Colonic mucosa (tissue), 4 donors: ENCODE data around the gene CMTM5. TPM values are rescaled to one million over a fixed set of nuclear protein-coding genes. Genes with fewer than 3 reads are reported as not detected.
"Not testable (repeated sequence)": the region's sequence is repeated elsewhere in the genome, so short reads cannot be mapped to it uniquely, and the experiment has no call there.

Experiments
- DNase-seq: peaks from one replicate; pipeline ENCODE4 v3.0.0-alpha.2; 2020
- H3K27ac ChIP-seq: fragments of 200-600 bp; one replicate; pipeline ENCODE4 v1.8.0; 2021
- H3K27me3 ChIP-seq: fragments of 200-600 bp; one replicate; pipeline ENCODE4 v1.8.0; 2021
- H3K36me3 ChIP-seq: fragments of 200-600 bp; one replicate; pipeline ENCODE4 v1.8.0; 2021
- H3K4me1 ChIP-seq: fragments of 200-600 bp; one replicate; pipeline ENCODE4 v1.8.0; 2021; ENCODE audit warnings: mild to moderate bottlenecking
- H3K4me3 ChIP-seq: fragments of 200-600 bp; one replicate; pipeline ENCODE4 v1.8.0; 2021
- H3K9ac ChIP-seq, 2 donors: one replicate each; pipeline ENCODE4 v1.7.0; 2013; ENCODE audit warnings: control low read depth in 2 of 2, low read depth in 2 of 2, low read length in 2 of 2
- H3K9me3 ChIP-seq: fragments of 200-600 bp; one replicate; pipeline ENCODE4 v1.8.0; 2021
- CTCF ChIP-seq: fragments of 200-600 bp; IDR thresholded peaks from one replicate; pipeline ENCODE4 v1.8.0; 2022; ENCODE audit warnings: antibody characterized with exemption, mild to moderate bottlenecking
- intact Hi-C: fragments of 100-400 bp; cut with DNase I; formaldehyde crosslinking; loops from one replicate; pipeline ENCODE4 v1.14.1; 2022
- microRNA-seq: library from miRNA; unstranded; fragments of <30 nt; microRNA quantifications from one replicate; pipeline ENCODE4, GENCODE V29; 2019
- total RNA-seq, 2 donors: library from RNA; stranded (reverse); fragmentation: NEBNext Ultra II Directional in 1 of 2; extraction: Animal tissue kit (Norgen Biotek cat#: 25700) in 1 of 2; gene quantifications; one replicate each; pipeline ENCODE4 v1.2.1, GENCODE V29; 2021
- donor health status: healthy.
- donor health status: DM: no; HTN: no; CAD: no.
- donor health status: DM: no; HTN: no; CAD: no.

The CMTM5 gene
- total RNA-seq, 2 donors from 2014 or later: 0.40 to 0.66 TPM

- Histone ChIP-seq H3K4me1 (no peaks in the 10 kb centered on the region), H3K4me3 (no peak overlapping the region), H3K27me3 (no peaks in the 10 kb centered on the region), H3K27ac (no peak overlapping the region), H3K36me3 (no peaks in the 10 kb centered on the region), H3K9ac (no peak overlapping the region), H3K9me3 (no peaks in the 10 kb centered on the region)
- intact Hi-C loops: no loop called here
- DNase-seq: no peak
- no peak for TF ChIP-seq CTCF
These were observed 46.8 kb downstream of the CMTM5 start for GRCh38 chr14:23423657-23424056.

- Histone ChIP-seq H3K36me3 (no peaks in the 10 kb centered on the region), H3K9ac (no peak overlapping the region), H3K4me1 (no peaks in the 10 kb centered on the region), H3K27me3 (no peaks in the 10 kb centered on the region), H3K27ac (no peak overlapping the region), H3K9me3 (no peaks in the 10 kb centered on the region), H3K4me3 (no peak overlapping the region)
- DNase-seq: no peak
- intact Hi-C loops: no loop called here
- no peak for TF ChIP-seq CTCF
These were observed 48.3 kb downstream of the CMTM5 start for GRCh38 chr14:23425169-23425568.

GRCh38 chr14:23425798-23426197 lies 49.0 kb downstream of the CMTM5 start:
- intact Hi-C loops, H3K9me3 ChIP-seq, H3K27me3 ChIP-seq, H3K9ac ChIP-seq, H3K36me3 ChIP-seq, DNase-seq, H3K4me1 ChIP-seq, H3K4me3 ChIP-seq, H3K27ac ChIP-seq: not testable (repeated sequence)

DNA sequence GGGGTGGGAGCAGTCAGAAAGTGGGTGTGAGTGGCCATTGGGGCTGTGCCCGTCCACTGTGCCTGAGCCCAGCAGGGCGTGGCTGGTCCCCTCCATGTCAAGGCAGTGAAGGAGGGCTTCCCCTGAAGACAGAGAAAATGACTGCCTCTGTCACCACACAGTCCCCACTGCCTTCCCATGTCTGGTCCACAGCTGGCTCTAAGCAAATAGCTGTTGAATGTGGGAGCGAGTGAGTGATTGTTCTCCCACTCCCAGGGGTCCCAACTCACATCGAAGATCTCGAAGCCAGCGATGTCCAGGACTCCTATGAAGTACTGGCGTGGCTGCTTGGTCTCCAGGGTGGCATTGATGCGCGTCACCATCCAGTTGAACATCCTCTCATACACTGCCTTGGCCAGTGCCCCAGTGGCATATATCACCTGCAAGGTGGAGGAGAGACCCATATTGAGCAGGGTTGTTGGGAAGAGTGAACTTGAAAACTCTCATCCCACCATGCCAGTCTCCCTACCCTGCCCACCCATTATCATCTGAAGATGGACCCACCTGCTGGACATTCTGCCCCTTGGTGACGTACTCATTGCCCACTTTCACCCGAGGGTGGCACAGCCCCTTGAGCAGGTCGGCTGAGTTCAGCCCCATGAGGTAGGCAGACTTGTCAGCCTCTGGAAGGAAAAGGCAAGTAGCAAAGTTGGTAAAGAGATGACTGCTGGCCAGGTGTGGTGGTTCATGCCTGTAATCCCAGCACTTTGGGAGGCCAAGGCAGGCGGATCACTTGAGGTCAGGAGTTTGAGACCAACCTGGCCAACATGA lies 52.0 kb downstream of the CMTM5 start:
- Histone ChIP-seq H3K4me1 (no peaks in the 10 kb centered on the region), H3K36me3 (no peaks in the 10 kb centered on the region), H3K27me3 (no peaks in the 10 kb centered on the region), H3K4me3 (no peak overlapping the region), H3K9ac (no peak overlapping the region), H3K27ac (no peak overlapping the region), H3K9me3 (no peaks in the 10 kb centered on the region)
- no peak for TF ChIP-seq CTCF
- no peak for DNase-seq
- intact Hi-C loops: no loop called here

Small RNA genes lying within 50 kb of the gene (microRNA-seq; reads per million reads assigned to microRNA genes)
- gene MIR208A (not detected), gene MIR208B (not detected)

Other genes starting within 250 kb of the CMTM5 start
- gene SLC7A8, start 193.4 kb upstream of the CMTM5 start, total RNA-seq: 10 to 100 TPM; 21.5 to 23.8 TPM
- not detected for gene RNF212B, start 139.1 kb upstream of the CMTM5 start, total RNA-seq
- gene HOMEZ, start 90.9 kb upstream of the CMTM5 start, total RNA-seq: 10 to 100 TPM; 16.5 to 21.9 TPM
- 10 to 100 TPM in 1 of 2 donors, 1 to 10 TPM in 1; 7.6 to 12.6 TPM for gene PPP1R3E, start 74.2 kb upstream of the CMTM5 start, total RNA-seq
- gene BCL2L2, start 70.2 kb upstream of the CMTM5 start, total RNA-seq: 10 to 100 TPM; 26.2 to 42.7 TPM
- gene PABPN1, start 55.6 kb upstream of the CMTM5 start, total RNA-seq: 100 to 1,000 TPM; 122 to 197 TPM
- 1 to 10 TPM; 3.9 to 6.7 TPM for gene SLC22A17, start 24.2 kb upstream of the CMTM5 start, total RNA-seq
- 1 to 10 TPM; 1.1 to 2.3 TPM for gene EFS, start 11.9 kb upstream of the CMTM5 start, total RNA-seq
- gene IL25, start 4.2 kb upstream of the CMTM5 start, total RNA-seq: not detected
- gene MYH6, start 31.2 kb downstream of the CMTM5 start, total RNA-seq: 1 to 10 TPM in 1 of 2 donors, not detected in 1; 1.6 TPM
- gene MYH7, start 58.6 kb downstream of the CMTM5 start, total RNA-seq: 1 to 10 TPM in 1 of 2 donors, not detected in 1; 1.2 TPM
- 10 to 100 TPM; 21.4 to 27.6 TPM for gene NGDN, start 92.7 kb downstream of the CMTM5 start, total RNA-seq
- gene ZFHX2, start 174.7 kb downstream of the CMTM5 start, total RNA-seq: 1 to 10 TPM; 1.8 to 2.0 TPM
- 10 to 100 TPM in 1 of 2 donors, 1 to 10 TPM in 1; 9.0 to 21.0 TPM for gene THTPA, start 179.2 kb downstream of the CMTM5 start, total RNA-seq
- gene AP1G2, start 190.7 kb downstream of the CMTM5 start, total RNA-seq: 100 to 1,000 TPM; 154 to 214 TPM
- gene JPH4, start 201.7 kb downstream of the CMTM5 start, total RNA-seq: under 1 TPM; 0.30 to 0.58 TPM